ENCODE data around the gene URI1.

The URI1 gene

GRCh38 chr19:30054210-30054609 lies 112.2 kb downstream of the URI1 start:
- DNase-seq (ENCODE audit: low read depth, low spot score), result no peak
- no peaks in the 10 kb centered on the region for H3K9me3 ChIP-seq (ENCODE audit: low read depth, low read length)
- H3K27ac ChIP-seq, result no peak overlapping the region
- no peak for TF ChIP-seq EZH2 (IDR thresholded peaks at IDR 0.05)
- no peak for TF ChIP-seq FOXP2 (optimal IDR thresholded peaks at IDR 0.05; ENCODE audit: control extremely low read depth, extremely low read length, insufficient read depth)
- no peak for TF ChIP-seq POLR2AphosphoS5 (IDR thresholded peaks at IDR 0.05; ENCODE audit: borderline replicate concordance, low read depth, low read length)
- H3K36me3 ChIP-seq (ENCODE audit: insufficient read depth, low read length), result no peaks in the 10 kb centered on the region
- no peak overlapping the region for H3K4me3 ChIP-seq
- H3K9ac ChIP-seq (ENCODE audit: insufficient read length), result no peak overlapping the region

- no peak for DNase-seq (ENCODE audit: low read depth, low spot score)
- TF ChIP-seq POLR2AphosphoS5 (IDR thresholded peaks at IDR 0.05; ENCODE audit: borderline replicate concordance, low read depth, low read length), result no peak
- no peak for TF ChIP-seq EZH2 (IDR thresholded peaks at IDR 0.05)
- TF ChIP-seq FOXP2 (optimal IDR thresholded peaks at IDR 0.05; ENCODE audit: control extremely low read depth, extremely low read length, insufficient read depth), result no peak
- Histone ChIP-seq H3K36me3 (ENCODE audit: insufficient read depth, low read length) (no peaks in the 10 kb centered on the region), H3K9me3 (ENCODE audit: low read depth, low read length) (no peaks in the 10 kb centered on the region), H3K9ac (ENCODE audit: insufficient read length) (no peak overlapping the region), H3K27ac (no peak overlapping the region), H3K4me3 (no peak overlapping the region)
Measured at GRCh38 chr19:30056580-30056979, 114.5 kb downstream of the URI1 start.

- Histone ChIP-seq H3K9me3 (ENCODE audit: low read depth, low read length) (no peaks in the 10 kb centered on the region), H3K9ac (ENCODE audit: insufficient read length) (peak overlapping the region; percentile 9), H3K4me3 (no peak overlapping the region), H3K36me3 (ENCODE audit: insufficient read depth, low read length) (no peaks in the 10 kb centered on the region), H3K27ac (no peak overlapping the region)
- DNase-seq (ENCODE audit: low read depth, low spot score), result no peak
- TF ChIP-seq FOXP2 (optimal IDR thresholded peaks at IDR 0.05; ENCODE audit: control extremely low read depth, extremely low read length, insufficient read depth) (no peak), POLR2AphosphoS5 (IDR thresholded peaks at IDR 0.05; ENCODE audit: borderline replicate concordance, low read depth, low read length) (no peak), EZH2 (IDR thresholded peaks at IDR 0.05) (no peak)
Measured at GRCh38 chr19:30059741-30060457, 117.9 kb downstream of the URI1 start.

GRCh38 chr19:30060531-30061222 lies 118.6 kb downstream of the URI1 start:
- H3K9ac ChIP-seq (ENCODE audit: insufficient read length), result no peak overlapping the region
- TF ChIP-seq POLR2AphosphoS5 (IDR thresholded peaks at IDR 0.05; ENCODE audit: borderline replicate concordance, low read depth, low read length) (no peak), EZH2 (IDR thresholded peaks at IDR 0.05) (no peak), FOXP2 (optimal IDR thresholded peaks at IDR 0.05; ENCODE audit: control extremely low read depth, extremely low read length, insufficient read depth) (no peak)
- no peak overlapping the region for H3K27ac ChIP-seq
- H3K9me3 ChIP-seq (ENCODE audit: low read depth, low read length), result no peaks in the 10 kb centered on the region
- H3K4me3 ChIP-seq, result no peak overlapping the region
- H3K36me3 ChIP-seq (ENCODE audit: insufficient read depth, low read length), result no peaks in the 10 kb centered on the region
- DNase-seq (ENCODE audit: low read depth, low spot score), result no peak

GRCh38 chr19:30061223-30062064 lies 119.4 kb downstream of the URI1 start:
- H3K27ac ChIP-seq, result no peak overlapping the region
- no peaks in the 10 kb centered on the region for H3K9me3 ChIP-seq (ENCODE audit: low read depth, low read length)
- no peak overlapping the region for H3K4me3 ChIP-seq
- no peak overlapping the region for H3K9ac ChIP-seq (ENCODE audit: insufficient read length)
- TF ChIP-seq FOXP2 (optimal IDR thresholded peaks at IDR 0.05; ENCODE audit: control extremely low read depth, extremely low read length, insufficient read depth) (no peak), POLR2AphosphoS5 (IDR thresholded peaks at IDR 0.05; ENCODE audit: borderline replicate concordance, low read depth, low read length) (no peak), EZH2 (IDR thresholded peaks at IDR 0.05) (no peak)
- no peaks in the 10 kb centered on the region for H3K36me3 ChIP-seq (ENCODE audit: insufficient read depth, low read length)
- no peak for DNase-seq (ENCODE audit: low read depth, low spot score)

- no peak overlapping the region for H3K4me3 ChIP-seq
- TF ChIP-seq POLR2AphosphoS5 (IDR thresholded peaks at IDR 0.05; ENCODE audit: borderline replicate concordance, low read depth, low read length), result no peak
- TF ChIP-seq FOXP2 (optimal IDR thresholded peaks at IDR 0.05; ENCODE audit: control extremely low read depth, extremely low read length, insufficient read depth), result no peak
- no peak for TF ChIP-seq EZH2 (IDR thresholded peaks at IDR 0.05)
- no peak overlapping the region for H3K27ac ChIP-seq
- no peak overlapping the region for H3K9ac ChIP-seq (ENCODE audit: insufficient read length)
- H3K9me3 ChIP-seq (ENCODE audit: low read depth, low read length), result no peaks in the 10 kb centered on the region
- no peak for DNase-seq (ENCODE audit: low read depth, low spot score)
- no peaks in the 10 kb centered on the region for H3K36me3 ChIP-seq (ENCODE audit: insufficient read depth, low read length)
Measured at GRCh38 chr19:30062065-30062906, 120.2 kb downstream of the URI1 start.

- no peak for TF ChIP-seq POLR2AphosphoS5 (IDR thresholded peaks at IDR 0.05; ENCODE audit: borderline replicate concordance, low read depth, low read length)
- TF ChIP-seq FOXP2 (optimal IDR thresholded peaks at IDR 0.05; ENCODE audit: control extremely low read depth, extremely low read length, insufficient read depth), result no peak
- no peak for TF ChIP-seq EZH2 (IDR thresholded peaks at IDR 0.05)
- Histone ChIP-seq H3K4me3 (no peak overlapping the region), H3K27ac (no peak overlapping the region), H3K9me3 (ENCODE audit: low read depth, low read length) (no peaks in the 10 kb centered on the region), H3K36me3 (ENCODE audit: insufficient read depth, low read length) (no peaks in the 10 kb centered on the region), H3K9ac (ENCODE audit: insufficient read length) (no peak overlapping the region)
- DNase-seq (ENCODE audit: low read depth, low spot score), result no peak
Measured at GRCh38 chr19:30062907-30063649, 121.0 kb downstream of the URI1 start.

Data from SK-N-MC (cell line).